T follicular helper cell (primary cell): ENCODE data around the gene DMRT3.

Source experiments
- DNase-seq: peaks from one replicate; pipeline ENCODE4 v3.0.0-alpha.2; 2020; ENCODE audit warnings: low read depth
- total RNA-seq, 2 experiments: gene quantifications; one replicate each; lab custom pipeline; 2026; lab: John Stamatoyannopoulos, UW

DMRT3 gene
- total RNA-seq = 0 to 0.06 reads per million in 2 experiments

- DNase-seq = no peak
Observed at GRCh38 chr9:976258-976942, at the start of gene DMRT3. TSS of gene DMRT3 (plus strand) at chr9:976655. CDS start at chr9:977002, 347 bp downstream.

GRCh38 chr9:926976-927375 is 49.5 kb upstream of the DMRT3 start:
- no peak for DNase-seq

- no peak for DNase-seq
Observed at GRCh38 chr9:928363-929042, 48.0 kb upstream of the DMRT3 start.

GRCh38 chr9:929719-930118 is 46.7 kb upstream of the DMRT3 start:
- DNase-seq = no peak

- DNase-seq = no peak
Observed at GRCh38 chr9:933356-933755, 43.1 kb upstream of the DMRT3 start.

- no peak for DNase-seq
Observed at GRCh38 chr9:935348-935965, 41.0 kb upstream of the DMRT3 start.

GRCh38 chr9:942805-943580 is 33.5 kb upstream of the DMRT3 start:
- DNase-seq = no peak

GRCh38 chr9:947985-948384 is 28.5 kb upstream of the DMRT3 start:
- DNase-seq = no peak

GRCh38 chr9:948497-948896 is 28.0 kb upstream of the DMRT3 start:
- no peak for DNase-seq

GRCh38 chr9:950139-950538 is 26.3 kb upstream of the DMRT3 start:
- DNase-seq = no peak

GRCh38 chr9:952546-952945 is 23.9 kb upstream of the DMRT3 start:
- DNase-seq = no peak

- no peak for DNase-seq
Observed at GRCh38 chr9:959105-959504, 17.4 kb upstream of the DMRT3 start.

GRCh38 chr9:959914-960313 is 16.5 kb upstream of the DMRT3 start:
- DNase-seq = no peak

- DNase-seq = no peak
Observed at GRCh38 chr9:962023-962422, 14.4 kb upstream of the DMRT3 start.

- no peak for DNase-seq
Observed at GRCh38 chr9:965497-965896, 11.0 kb upstream of the DMRT3 start.

GRCh38 chr9:966870-967269 is 9.6 kb upstream of the DMRT3 start:
- DNase-seq = no peak

GRCh38 chr9:967436-967835 is 9.0 kb upstream of the DMRT3 start:
- no peak for DNase-seq

- no peak for DNase-seq
Observed at GRCh38 chr9:967903-968641, 8.4 kb upstream of the DMRT3 start.

GRCh38 chr9:969310-970150 is 6.9 kb upstream of the DMRT3 start:
- DNase-seq = no peak

- DNase-seq = no peak
Observed at GRCh38 chr9:970151-970996, 6.1 kb upstream of the DMRT3 start.
